Sigmoid colon (tissue), 7 donors: ENCODE measurements around the gene CYTH1. TPM values are rescaled to one million over a fixed set of nuclear protein-coding genes. Genes with fewer than 3 reads are reported as not detected.

Experiments
- DNase-seq: peaks from one replicate; pipeline ENCODE4 v3.0.0-alpha.2; 2019
- H3K27ac ChIP-seq, 4 donors: fragments of 200-600 bp; sonication (generic); one replicate each; pipeline ENCODE4 v1.5.1; 2016 to 2019; ENCODE audit warnings: mild to moderate bottlenecking in 1 of 4
- H3K27me3 ChIP-seq, 3 donors: fragments of 200-600 bp; sonication (generic); one replicate each; pipeline ENCODE4 v1.5.1; 2019; ENCODE audit warnings: mild to moderate bottlenecking in 1 of 3
- H3K36me3 ChIP-seq, 4 donors: fragments of 200-600 bp; sonication (generic); one replicate each; pipeline ENCODE4 v1.5.1; 2016 to 2019
- H3K4me1 ChIP-seq, 4 donors: fragments of 200-600 bp; sonication (generic); one replicate each; pipeline ENCODE4 v1.5.1; 2017 to 2019
- H3K4me3 ChIP-seq, 4 donors: fragments of 200-600 bp; sonication (generic); one replicate each; pipeline ENCODE4 v1.5.1; 2017 to 2019; ENCODE audit warnings: mild to moderate bottlenecking in 2 of 4, moderate library complexity in 1 of 4
- H3K9me3 ChIP-seq, 4 donors: fragments of 200-600 bp in 3 of 4; sonication (generic) in 3 of 4; one replicate each; pipeline versions ENCODE4 v1.5.1 to v1.6.1; 2013 to 2019
- EP300 ChIP-seq, 4 donors: sonication (generic); formaldehyde crosslinking; IDR thresholded peaks; one replicate each; pipeline ENCODE4 v1.6.1; 2017; ENCODE audit warnings: antibody characterized with exemption in 4 of 4
- POLR2A ChIP-seq, 2 donors: fragments of 450-650 bp; IDR thresholded peaks; one replicate each; pipeline ENCODE4 v1.6.1; 2016; ENCODE audit warnings: antibody characterized with exemption in 2 of 2, mild to moderate bottlenecking in 2 of 2, moderate library complexity in 2 of 2
- POLR2AphosphoS5 ChIP-seq, 4 donors: sonication (generic); formaldehyde crosslinking; IDR thresholded peaks; one replicate each; pipeline ENCODE4 v1.6.1; 2017; ENCODE audit warnings: antibody characterized with exemption in 4 of 4
- WGBS, 2 donors: extraction: QIAGEN DNeasy Blood & Tissue Kit; methylation state at CpG; one replicate each; pipeline ENCODE4 v1.1.7; 2013; 5-methylcytosine and 5-hydroxymethylcytosine counted together
- intact Hi-C: fragments of 100-400 bp; cut with DNase I; formaldehyde crosslinking; loops from one replicate; pipeline ENCODE4 v1.15.1; 2023
- polyA plus RNA-seq, 3 donors: library from polyadenylated mRNA; stranded (reverse); fragments of 200-250 nt; gene quantifications; one replicate each; pipeline ENCODE4 v1.2.3, GENCODE V29; 2013
- total RNA-seq, 4 donors: library from RNA; depleted of rRNA; stranded (reverse); fragments of >200 nt; gene quantifications; one replicate each; pipeline ENCODE4 v1.1.0, GENCODE V29; 2016
- TF ChIP-seq, protein P1 (sequence below), 4 experiments: fragments of 450-650 bp in 3 of 4; fragments of 200-600 bp in 1 of 4; IDR thresholded peaks; one replicate each; pipeline ENCODE4 v1.5.1; 2016 to 2019; ENCODE audit warnings: antibody characterized with exemption in 4 of 4, mild to moderate bottlenecking in 3 of 4, moderate library complexity in 2 of 4
- donor health status: healthy with polysubstance abuse.
- donor health status: Bipolar disorder and iron deficiency.
- donor health status: healthy.

CYTH1 gene
- total and polyA plus RNA-seq, 7 donors: 26.7 to 83.8 (median 38.5) TPM

DNA sequence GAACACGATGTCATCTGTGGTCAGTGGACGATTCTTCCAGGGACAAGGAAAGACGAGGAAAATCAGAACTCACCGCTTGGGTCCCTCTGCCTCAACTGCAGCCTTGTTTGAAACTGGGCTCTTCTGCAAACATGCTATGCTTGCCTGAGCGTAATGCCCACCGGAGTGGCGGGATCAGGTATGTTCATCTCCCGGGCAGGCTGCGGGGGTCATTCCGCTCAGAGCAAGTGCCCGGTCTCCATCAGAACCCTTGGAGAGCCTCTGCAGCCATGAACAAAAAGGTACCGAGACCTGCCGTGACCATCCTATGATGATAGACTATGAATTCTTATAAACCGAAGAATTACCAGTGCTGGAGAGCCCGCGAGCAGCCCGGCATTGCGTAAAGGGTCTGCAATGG is 140.4 kb downstream of the CYTH1 start:
- Histone ChIP-seq H3K27me3 (no peaks in the 10 kb centered on the region), H3K36me3 (no peaks in the 10 kb centered on the region), H3K9me3 (no peaks in the 10 kb centered on the region), H3K27ac (no peak overlapping the region), H3K4me1 (no peaks in the 10 kb centered on the region), H3K4me3 (no peak overlapping the region)
- intact Hi-C loops: no loop called here
- 94 to 95% methylated on average over 18 of the region's 18 CpGs for WGBS, 2 donors
- DNase-seq: peak; percentile 47
- no peak for TF ChIP-seq POLR2A (IDR thresholded peaks at IDR 0.05)
- no peak for TF ChIP-seq POLR2AphosphoS5 (IDR thresholded peaks at IDR 0.05)
- TF ChIP-seq, protein P1, sequence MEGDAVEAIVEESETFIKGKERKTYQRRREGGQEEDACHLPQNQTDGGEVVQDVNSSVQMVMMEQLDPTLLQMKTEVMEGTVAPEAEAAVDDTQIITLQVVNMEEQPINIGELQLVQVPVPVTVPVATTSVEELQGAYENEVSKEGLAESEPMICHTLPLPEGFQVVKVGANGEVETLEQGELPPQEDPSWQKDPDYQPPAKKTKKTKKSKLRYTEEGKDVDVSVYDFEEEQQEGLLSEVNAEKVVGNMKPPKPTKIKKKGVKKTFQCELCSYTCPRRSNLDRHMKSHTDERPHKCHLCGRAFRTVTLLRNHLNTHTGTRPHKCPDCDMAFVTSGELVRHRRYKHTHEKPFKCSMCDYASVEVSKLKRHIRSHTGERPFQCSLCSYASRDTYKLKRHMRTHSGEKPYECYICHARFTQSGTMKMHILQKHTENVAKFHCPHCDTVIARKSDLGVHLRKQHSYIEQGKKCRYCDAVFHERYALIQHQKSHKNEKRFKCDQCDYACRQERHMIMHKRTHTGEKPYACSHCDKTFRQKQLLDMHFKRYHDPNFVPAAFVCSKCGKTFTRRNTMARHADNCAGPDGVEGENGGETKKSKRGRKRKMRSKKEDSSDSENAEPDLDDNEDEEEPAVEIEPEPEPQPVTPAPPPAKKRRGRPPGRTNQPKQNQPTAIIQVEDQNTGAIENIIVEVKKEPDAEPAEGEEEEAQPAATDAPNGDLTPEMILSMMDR (IDR thresholded peaks at IDR 0.05): no peak
- TF ChIP-seq EP300 (IDR thresholded peaks at IDR 0.05): no peak

DNA sequence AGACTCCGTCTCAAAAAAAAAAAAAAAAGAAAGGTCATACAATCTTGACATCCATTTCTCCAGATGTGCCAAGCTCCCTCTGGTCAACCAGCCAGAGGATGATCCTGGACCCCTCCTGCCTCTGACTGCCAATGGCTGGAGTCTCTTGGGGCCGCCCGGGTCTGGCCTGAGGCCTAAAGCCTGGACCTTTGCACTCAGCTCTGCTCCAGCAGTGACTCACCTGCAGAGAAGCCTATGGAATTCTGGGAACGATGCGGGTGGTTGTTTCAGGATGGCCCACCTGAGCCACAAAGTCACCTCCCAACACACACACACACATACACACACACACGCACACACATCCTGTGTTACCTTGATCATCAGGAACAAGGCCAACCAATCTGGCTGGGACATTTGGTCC is 140.8 kb downstream of the CYTH1 start:
- intact Hi-C loops: no loop called here

DNA sequence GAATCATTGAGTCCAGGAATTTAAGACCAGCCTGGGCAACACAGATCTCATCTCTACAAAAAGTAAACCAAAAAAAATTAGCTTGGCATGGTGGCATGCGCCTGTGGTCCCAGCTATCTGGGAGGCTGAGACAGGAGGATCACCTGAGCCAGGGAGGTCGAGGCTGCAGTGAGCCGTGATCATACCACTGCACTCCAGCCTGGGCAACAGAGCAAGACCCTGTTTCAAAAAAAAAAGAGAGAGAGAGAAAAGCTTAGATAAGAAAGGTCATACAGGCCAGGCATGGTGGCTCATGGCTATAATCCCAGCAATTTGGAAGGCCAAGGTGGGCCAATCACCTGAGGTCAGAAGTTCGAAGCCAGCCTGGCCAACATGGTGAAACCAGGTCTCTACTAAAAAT is 141.4 kb downstream of the CYTH1 start:
- Histone ChIP-seq H3K4me1 (no peaks in the 10 kb centered on the region), H3K36me3 (no peaks in the 10 kb centered on the region), H3K27ac (no peak overlapping the region), H3K9me3 (no peaks in the 10 kb centered on the region), H3K27me3 (no peaks in the 10 kb centered on the region), H3K4me3 (no peak overlapping the region)
- TF ChIP-seq POLR2A (IDR thresholded peaks at IDR 0.05) (no peak), POLR2AphosphoS5 (IDR thresholded peaks at IDR 0.05) (no peak), EP300 (IDR thresholded peaks at IDR 0.05) (no peak)
- TF ChIP-seq, protein P1 (IDR thresholded peaks at IDR 0.05): no peak
- intact Hi-C loops: no loop called here
- no peak for DNase-seq
- WGBS, 2 donors: 81 to 83% methylated on average over 4 of the region's 4 CpGs

More for the DNA sequence above, 140.8 kb downstream of the CYTH1 start:
- DNase-seq: peak; percentile 43
- no peaks in the 10 kb centered on the region for H3K36me3 ChIP-seq
- 93 to 98% methylated on average over 6 of the region's 6 CpGs for WGBS, 2 donors
- no peaks in the 10 kb centered on the region for H3K27me3 ChIP-seq
- no peak overlapping the region for H3K4me3 ChIP-seq
- no peak overlapping the region for H3K27ac ChIP-seq
- TF ChIP-seq EP300 (IDR thresholded peaks at IDR 0.05): no peak
- TF ChIP-seq, protein P1 (IDR thresholded peaks at IDR 0.05): no peak
- TF ChIP-seq POLR2A (IDR thresholded peaks at IDR 0.05): no peak
- TF ChIP-seq POLR2AphosphoS5 (IDR thresholded peaks at IDR 0.05): no peak
- H3K4me1 ChIP-seq: no peaks in the 10 kb centered on the region
- H3K9me3 ChIP-seq: no peaks in the 10 kb centered on the region

DNA sequence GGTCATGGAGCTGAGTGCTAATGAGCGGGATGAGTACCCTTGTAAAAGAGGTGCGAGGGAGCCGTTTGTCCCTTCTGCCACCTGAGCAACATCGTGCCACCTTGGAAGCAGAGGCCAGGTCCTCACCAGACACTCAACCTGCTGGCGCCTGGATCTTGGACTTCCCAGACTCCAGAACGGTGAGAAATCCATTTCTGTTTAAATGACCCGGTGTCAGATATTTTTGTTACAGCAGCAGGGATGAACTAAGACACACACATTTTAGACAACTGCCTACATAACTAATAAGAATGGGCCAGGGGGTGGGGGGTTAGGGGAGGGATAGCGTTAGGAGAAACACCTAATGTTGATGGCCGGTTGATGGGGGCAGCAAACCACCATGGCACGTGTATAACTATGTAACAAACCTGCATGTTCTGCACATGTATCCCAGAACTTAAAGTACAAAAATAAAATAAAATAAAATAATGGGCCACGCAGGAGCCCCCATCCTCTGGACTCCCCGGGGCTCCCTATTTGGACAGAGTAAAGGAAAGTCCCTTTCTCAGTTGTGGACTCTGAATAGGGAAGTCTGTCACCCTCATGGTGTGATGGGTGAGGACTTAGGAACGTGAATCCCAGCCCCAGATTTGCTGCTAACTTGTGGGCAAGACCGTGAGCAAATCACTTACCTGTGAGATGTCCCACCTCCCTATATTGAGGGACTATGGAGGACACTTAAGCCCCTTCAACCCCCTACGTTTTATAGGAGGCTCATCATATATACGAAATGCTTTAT is 144.2 kb downstream of the CYTH1 start:
- no peak for TF ChIP-seq POLR2A (IDR thresholded peaks at IDR 0.05)
- TF ChIP-seq, protein P1 (IDR thresholded peaks at IDR 0.05): no peak
- no peak for TF ChIP-seq POLR2AphosphoS5 (IDR thresholded peaks at IDR 0.05)
- DNase-seq: peak; percentile 7
- Histone ChIP-seq H3K4me3 (no peak overlapping the region), H3K27ac (no peak overlapping the region), H3K27me3 (no peaks in the 10 kb centered on the region), H3K9me3 (no peaks in the 10 kb centered on the region), H3K4me1 (no peaks in the 10 kb centered on the region), H3K36me3 (no peaks in the 10 kb centered on the region)
- intact Hi-C loops: no loop called here
- 84 to 90% methylated on average over 16 of the region's 16 CpGs for WGBS, 2 donors

DNA sequence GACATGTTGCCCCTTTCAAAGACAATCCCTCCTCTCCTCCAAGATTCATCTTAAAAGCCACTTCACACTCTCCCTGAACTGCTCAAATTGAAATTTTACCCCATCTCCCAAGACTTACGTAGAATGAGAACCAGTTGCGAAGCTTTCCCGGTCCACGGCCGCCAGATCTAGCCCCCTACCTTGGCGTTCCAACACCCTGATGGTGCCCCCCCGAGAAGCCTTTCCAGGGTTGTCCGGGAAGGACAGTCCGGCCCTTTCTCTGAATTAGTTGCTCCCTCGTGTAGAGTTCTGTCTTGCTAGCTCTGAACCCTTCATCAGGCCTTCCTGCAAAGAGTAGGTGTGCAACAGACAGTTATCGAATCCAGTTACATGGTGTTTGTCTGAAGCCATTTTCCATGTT is 144.9 kb downstream of the CYTH1 start:
- H3K4me1 ChIP-seq: no peaks in the 10 kb centered on the region
- no peak for DNase-seq
- H3K27me3 ChIP-seq: no peaks in the 10 kb centered on the region
- no peaks in the 10 kb centered on the region for H3K36me3 ChIP-seq
- H3K9me3 ChIP-seq: no peaks in the 10 kb centered on the region
- TF ChIP-seq EP300 (IDR thresholded peaks at IDR 0.05): no peak
- TF ChIP-seq, protein P1 (IDR thresholded peaks at IDR 0.05): no peak
- no peak for TF ChIP-seq POLR2AphosphoS5 (IDR thresholded peaks at IDR 0.05)
- TF ChIP-seq POLR2A (IDR thresholded peaks at IDR 0.05): no peak
- no peak overlapping the region for H3K4me3 ChIP-seq
- WGBS, 2 donors: 80 to 90% methylated on average over 11 of the region's 11 CpGs
- intact Hi-C loops: no loop called here
- H3K27ac ChIP-seq: no peak overlapping the region
